HFF-Myc (cell line): ENCODE measurements around the gene SLC39A10.

Source experiments
- DNase-seq: peaks from one replicate; pipeline ENCODE4 v3.0.0-alpha.2; 2011; ENCODE audit warnings: low read depth; ENCODE audit errors: extremely low read depth
- H3K4me3 ChIP-seq: replicated peaks from 2 replicates; pipeline ENCODE4 v1.5.1; 2011; ENCODE audit warnings: low read depth, mild to moderate bottlenecking, control low read depth, low read length
- CTCF ChIP-seq: IDR thresholded peaks from 2 replicates; pipeline ENCODE4 v1.5.1; 2012; ENCODE audit warnings: mild to moderate bottlenecking, low read depth, low read length, control low read depth; ENCODE audit errors: missing control alignments

SLC39A10 gene

DNA sequence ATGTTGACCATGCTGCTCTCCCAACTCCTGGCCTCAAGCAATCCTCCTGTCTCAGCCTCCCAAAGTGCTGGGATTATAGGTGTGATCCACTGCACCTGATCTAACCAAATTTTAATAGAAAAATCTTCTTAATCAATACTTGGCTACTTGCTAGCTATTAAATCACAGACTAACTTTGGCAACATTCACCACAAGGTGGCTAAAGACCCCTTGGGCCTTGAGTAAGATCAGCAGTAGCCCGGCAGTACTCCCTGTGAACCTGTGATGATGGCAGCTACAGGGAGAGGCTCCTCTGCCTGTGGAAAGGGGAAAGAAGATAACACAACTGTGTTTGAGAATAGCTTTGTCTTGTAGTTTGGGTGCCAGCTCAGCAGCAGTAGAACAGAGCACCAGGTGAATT, 102.9 kb downstream of the SLC39A10 start:
- TF ChIP-seq CTCF: no peak
- H3K4me3 ChIP-seq: no peak overlapping the region
- no peak for DNase-seq

DNA sequence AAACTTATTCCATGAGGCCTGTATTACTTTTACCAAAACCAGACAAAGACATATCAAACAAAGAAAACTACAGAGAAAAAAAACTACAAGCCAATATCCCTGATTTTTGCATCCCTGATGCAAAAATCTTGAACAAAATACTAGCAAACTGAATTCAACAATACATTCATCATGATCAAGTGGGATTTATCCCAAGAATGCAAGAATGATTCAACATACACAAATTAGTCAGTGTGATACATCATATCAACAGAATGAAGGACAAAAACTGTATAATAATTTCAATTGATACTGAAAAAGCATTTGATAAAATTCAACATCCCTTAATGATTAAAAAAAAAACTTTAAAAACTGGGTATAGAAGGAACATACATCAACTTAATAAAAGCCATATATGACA, 106.8 kb downstream of the SLC39A10 start:
- H3K4me3 ChIP-seq: no peak overlapping the region
- no peak for DNase-seq
- TF ChIP-seq CTCF: no peak

GRCh38 chr2:195766691-195767090, 109.7 kb downstream of the SLC39A10 start:
- no peak for TF ChIP-seq CTCF
- DNase-seq: no peak
- H3K4me3 ChIP-seq: no peak overlapping the region

- DNase-seq: no peak
- H3K4me3 ChIP-seq: no peak overlapping the region
- no peak for TF ChIP-seq CTCF
Measured at GRCh38 chr2:195768431-195768830, 111.4 kb downstream of the SLC39A10 start.

DNA sequence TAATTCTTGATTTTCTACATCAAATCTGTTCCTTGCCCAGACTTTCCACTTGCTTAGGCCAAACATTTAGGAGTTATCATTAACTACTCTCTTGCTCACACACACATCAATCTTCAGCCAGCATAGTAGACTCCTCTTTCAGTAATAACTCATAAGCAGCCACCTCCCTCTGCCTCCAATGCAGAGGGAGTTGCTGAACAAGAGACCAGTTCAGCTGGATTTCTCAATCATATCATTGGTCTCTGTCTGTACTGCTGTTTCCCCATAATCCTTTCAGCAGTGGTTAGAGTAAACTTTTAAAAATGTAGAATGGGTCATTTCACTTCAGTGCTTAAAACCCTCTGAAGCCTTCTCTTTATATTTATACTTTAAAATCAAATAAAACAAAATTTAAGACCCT, 112.9 kb downstream of the SLC39A10 start:
- H3K4me3 ChIP-seq: no peak overlapping the region
- DNase-seq: no peak
- no peak for TF ChIP-seq CTCF

GRCh38 chr2:195779491-195779890, 122.5 kb downstream of the SLC39A10 start:
- TF ChIP-seq CTCF: no peak

DNA sequence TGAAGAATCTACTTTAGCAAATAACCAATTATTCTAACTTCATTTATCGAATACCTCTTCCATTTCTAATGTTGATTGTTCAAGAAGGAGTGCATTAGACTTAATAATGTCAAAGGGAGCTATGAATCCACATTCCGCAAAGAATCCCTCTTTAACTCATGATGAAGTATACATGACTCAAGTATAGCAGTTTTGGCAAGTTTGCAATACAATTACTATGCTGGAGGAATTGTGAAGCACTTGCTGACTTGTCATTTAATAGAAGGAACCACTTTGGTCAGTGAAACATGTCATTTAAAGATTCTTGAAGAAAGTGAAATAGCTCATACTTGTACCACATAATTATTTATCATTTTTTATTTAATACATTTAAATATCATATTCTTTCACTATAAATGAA, 125.1 kb downstream of the SLC39A10 start:
- H3K4me3 ChIP-seq: no peak overlapping the region
- no peak for DNase-seq
- no peak for TF ChIP-seq CTCF

More at GRCh38 chr2:195779491-195779890, 122.5 kb downstream of the SLC39A10 start:
- H3K4me3 ChIP-seq: no peak overlapping the region
- DNase-seq: no peak
